Nucleus accumbens (tissue), 56 donors: Measurements from ENCODE around the gene PAMR1.

ENCODE experiments used
- DNase-seq, 56 donors: peaks; one replicate each; lab custom pipeline; 2025; lab: John Stamatoyannopoulos, UW

The PAMR1 gene

DNA sequence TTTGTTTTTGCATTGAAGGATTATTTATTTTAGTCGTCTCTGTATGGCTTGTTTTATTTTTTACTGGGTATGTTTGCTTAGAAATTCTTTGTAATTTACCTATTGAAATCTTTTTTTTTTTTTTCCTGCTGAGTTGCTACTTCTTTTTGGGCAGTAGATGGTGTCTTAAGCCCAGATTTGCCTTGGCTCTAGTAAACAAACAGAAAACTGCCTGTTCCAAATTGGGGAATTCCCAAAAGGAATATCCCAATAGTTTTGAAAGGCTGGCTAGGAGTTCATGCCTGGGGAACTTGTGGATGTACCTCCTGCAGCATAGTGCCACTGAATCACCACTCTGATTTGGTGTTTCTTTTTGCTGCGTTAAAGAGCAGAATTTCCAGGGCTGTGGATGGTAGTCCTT is 17.7 kb downstream of the PAMR1 start:
- DNase-seq = no peak

DNA sequence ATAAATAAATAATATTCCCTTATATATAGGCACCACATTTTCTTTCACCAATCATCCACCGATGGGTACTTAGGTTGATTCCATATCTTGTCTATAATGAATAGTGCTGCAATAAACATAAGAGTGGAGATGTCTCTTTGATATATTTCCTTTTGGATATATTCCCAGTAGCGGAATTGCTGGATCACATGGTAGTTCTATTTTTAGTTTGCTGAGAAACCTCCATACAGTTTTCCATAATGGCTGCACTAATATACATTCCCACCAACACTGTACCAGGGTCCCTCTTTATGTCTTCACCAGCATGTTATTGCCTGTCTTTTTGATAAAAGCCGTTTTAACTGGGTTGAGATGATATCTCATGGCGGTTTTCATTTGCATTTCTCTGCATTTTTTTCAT is 23.6 kb downstream of the PAMR1 start:
- no peak for DNase-seq

DNA sequence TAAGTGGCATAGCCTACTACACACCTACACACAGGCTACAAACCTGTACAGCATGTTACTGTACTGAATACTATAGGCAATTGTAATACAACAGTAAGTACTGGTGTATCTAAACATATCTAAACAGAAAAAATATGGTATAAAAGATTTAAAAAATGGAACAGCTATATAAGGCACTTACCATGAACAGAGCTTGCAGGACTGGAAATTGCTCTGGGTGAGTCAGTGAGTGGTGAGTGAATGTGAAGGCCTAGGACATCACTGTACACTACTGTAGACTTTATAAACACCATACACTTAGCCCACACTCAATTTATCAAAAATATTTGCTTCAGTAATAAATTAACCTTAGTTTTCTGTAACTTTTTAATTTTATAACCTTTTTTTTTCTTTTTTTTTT is 24.7 kb downstream of the PAMR1 start:
- no peak for DNase-seq

DNA sequence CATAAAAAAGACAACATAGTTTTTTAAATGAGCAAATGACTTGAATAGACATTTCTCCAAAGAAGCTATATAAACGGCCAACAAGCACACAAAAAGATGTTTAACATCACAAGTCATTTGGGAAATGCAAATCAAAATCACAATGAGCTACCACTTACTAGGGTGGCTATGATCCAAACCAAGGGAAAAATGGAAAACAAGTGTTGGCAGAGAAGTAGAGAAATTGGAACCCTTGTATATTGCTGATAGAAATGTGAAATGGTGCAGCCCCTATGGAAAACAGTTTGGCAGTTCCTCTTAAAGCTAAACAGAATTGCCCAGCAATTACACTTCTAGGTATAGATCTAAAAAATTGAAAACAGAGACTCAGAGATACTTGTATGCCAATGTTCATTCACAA is 29.0 kb downstream of the PAMR1 start:
- DNase-seq = no peak

DNA sequence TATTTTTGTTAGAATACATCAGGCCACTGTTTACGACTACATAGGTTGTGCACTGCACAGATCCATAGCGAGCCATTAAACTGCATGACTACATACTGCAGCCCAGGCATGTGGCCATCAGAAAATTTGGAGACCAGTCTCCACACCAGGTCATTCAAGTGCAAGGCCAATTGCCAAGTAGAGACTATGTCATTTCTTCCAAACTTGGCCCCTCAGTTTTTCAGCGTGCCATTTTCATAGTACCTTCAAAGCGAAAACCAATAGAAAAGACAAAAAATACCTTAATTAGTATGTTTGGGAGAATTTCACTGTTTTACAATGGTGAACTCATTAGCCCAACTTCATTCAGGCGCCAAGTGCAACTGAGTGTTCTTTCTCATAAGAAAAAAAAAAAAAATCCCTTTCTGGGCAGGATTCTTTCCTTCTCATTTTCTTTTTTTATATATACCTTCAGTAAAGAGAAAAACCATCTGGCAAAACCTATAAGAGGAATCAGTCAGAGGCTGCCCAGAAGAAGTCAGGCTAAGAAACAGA is 30.4 kb downstream of the PAMR1 start:
- DNase-seq = peak in 14 of 56 donors; percentile 5 to 66 (median 27)

DNA sequence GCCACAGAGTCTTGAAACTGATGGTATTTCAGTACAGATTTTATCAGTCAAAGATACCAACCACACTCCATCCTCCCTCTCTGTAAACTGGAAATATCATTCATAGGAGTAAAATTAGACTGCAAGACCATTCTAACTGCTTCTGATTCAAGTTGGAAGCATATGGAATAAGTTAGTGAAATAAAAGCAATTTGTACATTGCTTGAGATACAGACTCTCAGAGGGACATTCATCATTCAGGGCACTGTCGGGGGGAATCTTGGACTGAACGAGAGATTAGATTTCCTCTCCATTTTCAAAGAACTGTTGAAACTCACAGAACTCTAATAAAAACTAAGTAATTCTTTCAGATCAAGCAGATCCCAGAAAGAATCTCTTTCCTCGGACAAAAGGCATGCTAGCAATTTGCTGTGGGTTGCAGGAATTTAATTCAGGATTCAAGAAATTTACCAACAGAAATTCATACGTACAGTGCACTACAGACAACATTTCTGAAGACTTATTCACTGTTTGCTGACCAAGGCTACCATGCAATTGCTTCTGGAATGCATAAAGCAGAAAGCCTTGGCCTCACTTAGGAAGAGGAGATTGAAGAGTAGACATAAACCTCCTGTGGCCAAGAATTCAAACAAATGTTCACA is 34.1 kb downstream of the PAMR1 start:
- DNase-seq = no peak

DNA sequence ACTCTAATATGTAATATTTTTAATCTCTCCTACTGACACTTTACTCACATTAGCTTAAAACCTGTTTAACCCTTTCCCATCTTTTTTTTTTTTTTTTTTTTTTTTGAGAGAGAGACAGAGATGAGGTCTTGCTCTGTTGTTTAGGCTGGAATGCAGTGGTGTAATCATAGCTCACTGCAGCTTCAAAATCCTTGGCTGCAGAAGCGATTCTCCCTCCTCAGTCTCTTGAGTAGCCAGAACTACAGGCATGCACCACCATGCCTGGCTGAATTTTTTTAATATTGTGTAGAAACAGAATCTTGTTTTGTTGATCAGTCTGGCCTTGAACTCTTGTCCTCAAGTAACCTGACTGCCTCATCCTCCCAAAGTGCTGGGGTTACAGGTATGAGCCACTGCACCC is 37.3 kb downstream of the PAMR1 start:
- no peak for DNase-seq

DNA sequence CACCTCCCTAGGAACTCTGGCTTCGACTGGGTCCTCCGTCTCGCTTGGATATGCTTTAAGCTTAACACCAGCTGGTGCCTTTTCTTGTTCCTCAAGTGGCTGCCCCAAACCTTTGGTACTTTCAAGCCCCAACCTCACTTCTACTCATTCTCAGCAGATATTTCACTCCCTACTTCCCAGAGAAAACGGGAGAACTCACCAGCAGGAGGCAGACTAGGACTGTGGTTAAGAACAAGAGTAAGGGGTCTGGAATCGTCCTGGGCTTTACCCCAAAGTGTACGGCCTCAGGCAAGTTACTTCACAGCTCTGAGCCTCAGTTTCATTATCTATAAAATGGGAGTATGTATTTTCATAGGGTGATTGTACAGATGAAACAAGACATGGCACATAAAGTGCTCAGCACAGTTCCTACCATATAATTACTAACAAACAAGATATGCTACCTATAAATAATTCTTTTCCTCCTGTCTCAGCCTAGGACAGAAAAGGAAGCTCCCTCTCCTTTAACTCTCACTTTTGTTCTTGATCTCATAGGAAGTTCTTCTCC is 37.8 kb downstream of the PAMR1 start:
- DNase-seq = peak in 6 of 56 donors; percentile 2 to 25 (median 4)

DNA sequence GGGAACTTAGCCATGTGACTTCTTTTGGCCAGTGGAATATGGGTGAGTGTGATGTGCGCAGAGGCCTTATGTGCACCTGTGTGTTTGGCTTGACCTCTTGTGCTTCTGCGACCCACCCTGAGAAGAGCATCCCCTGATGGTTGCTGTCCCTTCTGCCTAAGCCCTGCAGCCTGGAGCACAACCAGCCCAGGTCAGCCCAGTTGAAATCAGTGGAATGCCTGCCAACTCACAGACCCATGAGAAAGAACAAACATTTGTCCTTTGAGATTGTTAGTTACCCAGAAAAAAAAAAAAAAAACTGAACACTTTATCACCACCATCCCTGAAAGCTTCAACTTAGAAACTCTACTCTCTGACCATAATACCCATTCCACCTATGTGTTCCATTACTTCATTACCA is 38.5 kb downstream of the PAMR1 start:
- no peak for DNase-seq

DNA sequence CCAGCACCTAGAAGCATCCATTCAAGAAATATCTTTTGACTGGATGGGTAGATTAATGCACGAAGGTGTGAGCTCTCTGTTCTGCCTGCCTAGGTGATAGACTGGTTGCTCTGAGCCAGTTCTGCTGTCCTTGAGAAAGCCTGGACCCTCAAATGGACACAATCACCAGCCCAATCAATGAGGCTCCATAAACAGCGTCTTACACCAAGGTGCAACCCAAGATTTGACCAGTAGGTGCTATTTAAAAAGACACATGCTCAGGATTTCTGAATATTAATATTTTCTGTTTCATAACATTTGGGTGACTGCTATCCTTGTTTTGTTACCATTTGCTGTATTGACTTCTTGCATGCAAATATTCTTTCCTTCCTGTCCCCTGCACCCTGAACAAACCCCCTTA is 39.0 kb downstream of the PAMR1 start:
- no peak for DNase-seq

DNA sequence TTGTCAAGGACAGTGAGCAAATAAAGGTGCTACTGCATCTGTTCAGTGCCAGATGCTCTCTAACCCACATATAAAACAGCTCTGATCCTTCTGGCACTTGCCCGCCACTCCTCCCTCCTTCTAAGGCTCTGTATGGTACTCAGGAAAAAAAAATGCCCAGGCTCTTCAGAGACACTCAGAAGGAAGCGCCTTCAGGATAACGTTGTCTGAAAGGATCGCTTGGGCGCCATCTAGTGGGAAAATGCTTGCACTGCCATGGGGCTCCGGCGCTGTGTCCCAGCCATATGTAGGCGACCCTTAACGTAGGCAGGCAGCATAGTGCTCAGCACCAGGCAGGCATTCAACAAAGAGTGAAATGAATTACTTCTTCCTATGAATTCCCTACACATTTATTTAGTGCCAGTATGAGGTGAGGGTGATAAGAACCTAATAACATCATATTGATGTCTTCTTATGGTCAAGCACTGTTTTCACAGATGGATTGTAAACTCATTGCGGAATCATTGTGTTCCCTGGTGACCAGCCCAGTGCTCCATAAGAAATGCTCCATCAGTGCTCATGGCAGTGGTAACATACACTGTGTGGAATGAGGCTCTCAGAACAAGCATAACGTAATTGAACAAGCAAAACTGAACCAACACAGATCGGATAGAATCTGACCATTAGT is 39.6 kb downstream of the PAMR1 start:
- DNase-seq = peak in 52 of 56 donors; percentile 8 to 90 (median 52)

DNA sequence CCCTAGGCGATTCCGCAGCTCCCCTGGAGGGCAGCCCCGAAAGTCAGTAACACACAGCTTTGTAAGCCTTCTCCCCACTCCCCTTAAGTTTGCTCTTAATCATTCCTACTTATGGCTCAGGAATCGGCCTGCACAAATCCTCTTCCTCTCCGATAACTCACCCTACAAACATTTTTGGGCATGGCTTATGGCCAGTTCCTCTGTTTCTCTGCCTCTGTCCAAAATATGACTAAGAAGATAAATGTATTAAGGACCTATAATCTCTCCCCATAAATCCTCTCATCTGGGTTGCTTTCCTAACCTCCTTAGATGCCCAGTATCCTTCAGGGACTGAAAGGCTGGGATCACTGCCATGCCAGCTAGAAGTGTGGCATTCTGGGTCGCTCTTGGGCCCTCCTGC is 41.0 kb downstream of the PAMR1 start:
- no peak for DNase-seq

DNA sequence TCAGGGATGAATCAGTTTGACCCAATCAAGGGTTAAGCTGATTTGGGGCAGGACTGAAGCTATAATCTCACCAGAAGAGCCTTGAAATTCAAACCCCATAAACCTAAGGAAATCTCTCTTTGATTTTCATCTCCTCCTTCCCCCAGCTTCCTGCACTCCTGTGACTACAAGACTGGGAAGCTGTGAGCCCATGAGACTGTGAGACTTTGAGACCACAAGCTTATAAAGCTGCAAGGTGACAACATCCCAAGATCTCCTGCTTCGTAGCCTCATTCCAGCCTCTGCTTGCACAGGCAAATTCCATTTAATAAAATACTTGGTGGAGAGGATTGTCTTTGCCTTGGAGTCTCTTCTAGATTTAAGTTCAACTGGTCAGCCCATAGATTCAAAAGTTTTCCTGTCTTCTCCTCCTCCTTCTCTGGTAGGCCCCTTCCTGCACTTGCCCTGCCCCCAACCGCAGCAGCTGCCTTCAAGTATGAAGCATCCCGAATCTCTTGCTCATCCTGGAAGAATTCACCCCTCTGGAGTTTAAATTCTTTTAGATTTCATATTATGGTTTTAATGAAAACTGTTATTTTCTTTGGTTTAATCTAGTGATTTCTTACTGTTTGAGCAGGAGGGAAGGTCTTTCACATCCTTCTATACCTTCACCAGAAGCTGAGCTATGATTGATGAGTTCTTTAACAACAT is 42.1 kb downstream of the PAMR1 start:
- no peak for DNase-seq

DNA sequence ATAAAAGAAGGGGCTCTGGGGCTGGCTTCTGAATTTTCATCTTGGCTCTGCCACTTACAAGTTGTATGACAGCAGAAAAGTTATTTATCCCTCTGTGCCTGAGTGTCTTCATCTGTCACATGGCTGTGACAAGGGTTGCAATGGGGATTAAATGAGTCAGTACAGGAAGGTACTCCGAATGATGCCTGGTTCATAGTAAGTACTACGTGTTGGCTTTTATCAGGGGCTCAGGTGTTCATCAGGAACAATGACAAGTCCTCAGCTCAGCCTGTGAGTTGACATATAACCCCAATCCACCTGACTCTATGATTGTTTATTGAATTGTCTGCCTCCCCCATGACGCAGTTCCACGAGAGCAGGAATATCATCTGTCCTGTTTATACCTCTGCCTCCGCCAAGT is 45.7 kb downstream of the PAMR1 start:
- no peak for DNase-seq

DNA sequence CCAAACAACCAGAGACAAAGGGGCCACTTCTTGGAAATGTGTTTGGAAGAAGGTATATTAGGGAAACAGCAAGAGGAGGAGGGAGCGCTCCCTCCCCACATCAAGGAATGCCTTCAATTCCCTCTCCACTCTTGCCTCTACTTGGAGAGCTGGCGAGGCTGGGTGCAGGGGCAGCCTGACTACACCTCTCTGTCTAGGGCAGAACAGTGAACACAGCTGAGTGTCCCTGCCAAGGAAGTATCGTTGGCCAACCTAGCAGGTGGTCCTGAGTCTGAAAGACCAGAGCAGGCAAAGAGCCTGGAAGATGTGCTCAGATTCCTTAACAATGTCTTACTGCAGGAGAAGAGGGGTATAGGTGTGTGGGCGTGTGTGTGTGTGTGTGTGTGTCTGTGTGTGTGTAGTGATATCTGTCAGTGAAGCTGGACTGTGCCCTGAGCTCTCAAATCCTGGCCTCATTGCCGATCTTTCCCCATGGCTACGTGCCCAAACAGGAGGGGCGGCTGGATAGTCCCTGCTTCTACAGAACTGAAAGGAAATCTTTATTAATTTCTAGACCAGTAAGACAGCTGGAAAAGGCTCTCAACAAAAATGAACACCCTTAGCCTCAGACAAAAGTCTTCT is 46.8 kb downstream of the PAMR1 start:
- peak in 48 of 56 donors; percentile 12 to 85 (median 50) for DNase-seq

DNA sequence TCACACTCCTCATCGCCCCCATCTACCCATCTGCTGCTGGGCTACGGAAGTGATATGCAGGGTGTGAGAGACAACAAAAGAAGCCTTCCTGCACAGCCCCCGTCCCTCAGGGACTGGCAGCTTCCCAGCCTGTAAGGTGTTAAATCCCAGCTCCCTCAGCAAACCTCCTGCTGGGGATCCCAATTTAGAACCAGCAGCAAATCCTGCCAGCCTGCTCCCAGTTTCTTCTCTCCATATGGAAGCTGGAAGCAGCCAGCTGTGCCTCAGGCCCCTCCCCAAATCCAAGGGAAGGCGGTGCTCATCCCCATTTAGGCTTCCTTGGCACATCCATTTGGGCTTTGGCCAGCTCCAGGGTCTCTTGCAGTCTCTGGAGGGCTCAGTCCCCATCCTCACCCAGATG is 47.5 kb downstream of the PAMR1 start:
- DNase-seq = peak in 9 of 56 donors; percentile 12 to 68 (median 28)

DNA sequence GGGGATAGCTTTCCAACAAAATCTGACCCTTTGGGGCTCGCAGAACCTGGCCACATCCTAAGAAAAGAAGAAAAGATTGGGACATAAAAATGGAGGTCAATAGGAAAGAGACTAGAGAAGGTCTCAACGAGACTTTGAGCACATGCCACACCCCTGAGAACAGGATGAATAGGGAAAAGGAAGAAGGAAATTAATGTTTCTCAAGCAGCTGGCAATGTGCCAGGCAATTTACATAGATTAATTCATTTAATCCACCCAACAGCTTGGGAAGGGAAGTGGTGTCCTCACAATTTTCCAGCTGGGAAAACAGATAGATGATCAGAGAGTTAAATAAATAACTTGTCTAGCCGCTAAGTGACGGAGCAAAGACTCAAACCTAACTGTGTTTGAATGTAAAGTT is 50.7 kb downstream of the PAMR1 start:
- no peak for DNase-seq

DNA sequence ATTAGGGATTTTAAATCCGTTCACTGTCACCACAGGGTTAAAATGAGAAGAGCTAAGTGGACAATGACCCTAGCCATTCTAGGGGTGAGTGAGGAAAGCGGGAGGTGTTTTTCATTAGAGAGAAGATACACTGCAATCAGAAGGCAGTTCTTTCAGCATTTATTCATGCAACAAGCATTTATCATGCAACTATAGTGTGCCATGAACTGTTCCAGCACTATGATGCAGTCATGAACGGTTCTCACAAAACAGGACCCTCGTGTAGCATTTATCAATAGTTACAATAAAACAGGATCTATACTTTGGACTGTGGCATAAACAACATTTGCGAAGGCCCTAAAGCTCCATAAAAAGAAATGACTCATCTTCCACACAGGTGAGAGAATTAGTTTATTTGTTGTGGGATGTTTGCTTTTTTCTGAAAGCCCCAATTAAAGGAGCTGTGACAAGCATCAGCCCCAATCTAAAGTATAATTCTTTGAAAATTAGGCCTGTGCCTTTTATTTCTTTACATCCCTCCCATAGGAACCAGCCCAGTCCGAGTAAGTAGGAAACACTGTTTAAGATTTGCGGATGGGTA is 51.5 kb downstream of the PAMR1 start:
- no peak for DNase-seq

DNA sequence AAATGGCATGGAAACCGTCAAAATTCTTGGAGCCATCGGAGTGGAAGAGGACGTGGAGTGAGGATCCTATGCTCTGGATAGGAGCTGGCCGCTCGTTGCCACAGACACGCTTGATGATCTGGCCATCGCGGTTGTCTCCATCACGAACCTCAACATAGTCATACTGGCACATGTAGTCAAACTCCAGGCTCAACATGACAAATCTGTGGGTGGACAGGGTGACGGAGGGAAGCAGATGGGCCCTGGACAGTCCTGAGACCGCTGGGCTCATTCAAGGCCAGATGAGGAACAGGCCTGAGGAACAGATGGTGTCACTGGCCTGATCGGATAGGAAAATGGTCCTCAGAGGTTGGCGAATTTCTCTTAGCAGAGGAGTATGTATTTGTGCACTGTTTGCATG is 54.8 kb downstream of the PAMR1 start:
- no peak for DNase-seq

DNA sequence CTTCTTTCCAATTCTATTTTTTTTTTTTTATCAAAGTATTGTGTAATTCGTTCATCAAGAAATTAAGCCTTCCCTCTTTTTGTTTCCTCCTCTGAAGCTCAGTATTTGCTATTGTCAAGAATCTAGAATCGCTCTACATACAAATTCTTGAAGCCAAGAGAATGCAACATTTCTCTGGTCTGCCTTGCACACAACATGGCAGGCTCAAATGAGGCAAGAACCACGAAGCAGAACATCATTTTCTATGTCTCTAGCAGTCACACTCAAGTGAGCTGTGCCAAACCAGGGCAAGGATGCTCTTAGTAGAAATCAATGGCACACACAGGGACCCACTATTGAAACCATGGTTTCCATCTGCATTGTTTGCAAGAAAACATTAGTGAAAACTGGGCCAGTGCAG is 59.4 kb downstream of the PAMR1 start:
- no peak for DNase-seq

DNA sequence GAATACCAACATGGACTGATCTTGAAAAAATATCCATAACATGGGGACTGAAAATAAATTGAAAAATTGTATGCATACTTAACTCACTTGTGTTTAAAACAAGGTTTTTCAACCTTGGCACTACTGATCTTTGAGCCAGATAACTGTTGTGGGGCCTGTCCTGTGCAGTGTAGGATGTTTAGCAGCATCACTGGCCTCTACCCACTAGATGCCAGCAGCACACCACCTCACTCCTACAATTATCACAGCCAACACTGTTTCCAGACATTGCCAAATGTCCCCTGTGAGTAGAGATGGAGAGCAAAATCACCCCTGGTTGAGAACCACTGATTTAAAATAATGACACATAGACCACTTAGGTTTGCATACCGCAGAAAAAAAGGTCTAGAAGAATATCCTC is 61.1 kb downstream of the PAMR1 start:
- peak in 6 of 56 donors; percentile 7 to 31 (median 20) for DNase-seq
